H4 (cell line): ENCODE results near the gene CD81. TPM values are rescaled to one million over a fixed set of nuclear protein-coding genes. Genes with fewer than 3 reads are reported as not detected.

Experiments used
- DNase-seq: peaks from one replicate; pipeline ENCODE4 v3.0.0-alpha.2; 2015; ENCODE audit warnings: low spot score
- total RNA-seq: library from RNA; depleted of rRNA; stranded (reverse); fragments of >200 nt; shearing (Covaris generic); gene quantifications from 2 replicates; pipeline ENCODE4 v1.2.3, GENCODE V29; 2014

CD81 gene
- total RNA-seq, 1 experiment from 2014 or later = 154 TPM

- no peak for DNase-seq
These were observed 13.1 kb downstream of the CD81 start for GRCh38 chr11:2390091-2390724.

- no peak for DNase-seq
These were observed 13.6 kb downstream of the CD81 start for GRCh38 chr11:2390725-2391151.

- DNase-seq = no peak
These were observed 14.3 kb downstream of the CD81 start for GRCh38 chr11:2391181-2391975.

- no peak for DNase-seq
These were observed 15.3 kb downstream of the CD81 start for GRCh38 chr11:2392241-2392959.

GRCh38 chr11:2393111-2393868 lies 16.2 kb downstream of the CD81 start:
- no peak for DNase-seq

- no peak for DNase-seq
These were observed 17.1 kb downstream of the CD81 start for GRCh38 chr11:2393941-2394817.

- no peak for DNase-seq
These were observed 17.7 kb downstream of the CD81 start for GRCh38 chr11:2394818-2395105.

GRCh38 chr11:2395211-2395730 lies 18.2 kb downstream of the CD81 start:
- DNase-seq = no peak

- no peak for DNase-seq
These were observed 18.7 kb downstream of the CD81 start for GRCh38 chr11:2395856-2396255.

GRCh38 chr11:2396471-2396870 lies 19.4 kb downstream of the CD81 start:
- DNase-seq = no peak

GRCh38 chr11:2397005-2397404 lies 19.9 kb downstream of the CD81 start:
- no peak for DNase-seq

- no peak for DNase-seq
These were observed 21.7 kb downstream of the CD81 start for GRCh38 chr11:2398664-2399355.

GRCh38 chr11:2399488-2400068 lies 22.5 kb downstream of the CD81 start:
- no peak for DNase-seq

- DNase-seq = peak; percentile 100
These were observed 23.1 kb downstream of the CD81 start, which contains the start of gene TSSC4 for GRCh38 chr11:2400069-2400761. TSSC4 (plus strand) TSS chr11:2400750; CDS start chr11:2402634, 1,884 bp downstream.

GRCh38 chr11:2400762-2401435 lies 23.8 kb downstream of the CD81 start:
- no peak for DNase-seq

- no peak for DNase-seq
These were observed 24.4 kb downstream of the CD81 start for GRCh38 chr11:2401436-2401984.

- DNase-seq = no peak
These were observed 25.0 kb downstream of the CD81 start for GRCh38 chr11:2402106-2402505.
